ENCODE results near the gene AKR7A3. TPM values are rescaled to one million over a fixed set of nuclear protein-coding genes. Genes with fewer than 3 reads are reported as not detected.

The AKR7A3 gene
- total RNA-seq, 1 experiment from 2014 or later, result 1.5 TPM

DNA sequence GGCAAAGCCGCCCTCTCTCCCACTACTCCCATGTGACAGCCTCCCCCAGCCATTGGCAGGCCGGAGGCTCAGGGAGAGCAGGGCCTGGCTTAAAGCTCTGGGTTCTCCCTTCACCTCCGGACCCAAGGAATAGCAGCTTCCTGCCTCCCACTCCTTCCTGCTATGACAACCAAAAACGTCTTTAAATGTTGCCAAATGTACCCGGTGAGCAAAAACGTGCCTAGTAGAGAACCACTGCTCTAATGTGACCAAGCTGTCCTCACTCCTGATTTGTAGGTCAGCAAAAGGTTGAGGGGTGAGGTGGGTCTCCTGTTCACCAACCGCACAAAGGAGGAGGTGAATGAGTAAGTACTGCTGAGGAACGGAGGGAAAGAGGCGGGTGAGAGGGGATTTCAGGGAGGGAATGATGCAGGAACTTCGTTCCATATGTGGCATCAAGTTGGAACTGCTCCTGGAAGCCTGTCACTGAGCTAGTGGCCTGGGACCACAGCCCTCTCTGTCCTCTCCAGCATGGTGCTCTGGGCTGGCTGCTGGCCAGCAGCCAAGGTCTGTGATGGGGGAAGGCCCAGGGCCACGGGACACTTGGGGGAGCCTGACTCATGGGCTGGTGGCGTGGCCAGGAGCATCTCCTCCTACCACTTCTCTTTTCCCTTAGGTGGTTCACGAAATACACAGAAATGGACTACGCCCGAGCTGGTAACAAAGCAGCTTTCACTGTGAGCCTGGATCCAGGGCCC lies 31.2 kb downstream of the AKR7A3 start:
- CTCF ChIA-PET, result no interaction called here
- POLR2A ChIA-PET, result interaction anchor here (0.5 kb wide), 1 partner anchor 91 kb away, joined by 6 read pairs; no protein-coding TSS in a partner anchor
- TF ChIP-seq SMAD4 (CRISPR knock-in tag; IDR thresholded peaks at IDR 0.05), result no peak
- TF ChIP-seq, protein P1, sequence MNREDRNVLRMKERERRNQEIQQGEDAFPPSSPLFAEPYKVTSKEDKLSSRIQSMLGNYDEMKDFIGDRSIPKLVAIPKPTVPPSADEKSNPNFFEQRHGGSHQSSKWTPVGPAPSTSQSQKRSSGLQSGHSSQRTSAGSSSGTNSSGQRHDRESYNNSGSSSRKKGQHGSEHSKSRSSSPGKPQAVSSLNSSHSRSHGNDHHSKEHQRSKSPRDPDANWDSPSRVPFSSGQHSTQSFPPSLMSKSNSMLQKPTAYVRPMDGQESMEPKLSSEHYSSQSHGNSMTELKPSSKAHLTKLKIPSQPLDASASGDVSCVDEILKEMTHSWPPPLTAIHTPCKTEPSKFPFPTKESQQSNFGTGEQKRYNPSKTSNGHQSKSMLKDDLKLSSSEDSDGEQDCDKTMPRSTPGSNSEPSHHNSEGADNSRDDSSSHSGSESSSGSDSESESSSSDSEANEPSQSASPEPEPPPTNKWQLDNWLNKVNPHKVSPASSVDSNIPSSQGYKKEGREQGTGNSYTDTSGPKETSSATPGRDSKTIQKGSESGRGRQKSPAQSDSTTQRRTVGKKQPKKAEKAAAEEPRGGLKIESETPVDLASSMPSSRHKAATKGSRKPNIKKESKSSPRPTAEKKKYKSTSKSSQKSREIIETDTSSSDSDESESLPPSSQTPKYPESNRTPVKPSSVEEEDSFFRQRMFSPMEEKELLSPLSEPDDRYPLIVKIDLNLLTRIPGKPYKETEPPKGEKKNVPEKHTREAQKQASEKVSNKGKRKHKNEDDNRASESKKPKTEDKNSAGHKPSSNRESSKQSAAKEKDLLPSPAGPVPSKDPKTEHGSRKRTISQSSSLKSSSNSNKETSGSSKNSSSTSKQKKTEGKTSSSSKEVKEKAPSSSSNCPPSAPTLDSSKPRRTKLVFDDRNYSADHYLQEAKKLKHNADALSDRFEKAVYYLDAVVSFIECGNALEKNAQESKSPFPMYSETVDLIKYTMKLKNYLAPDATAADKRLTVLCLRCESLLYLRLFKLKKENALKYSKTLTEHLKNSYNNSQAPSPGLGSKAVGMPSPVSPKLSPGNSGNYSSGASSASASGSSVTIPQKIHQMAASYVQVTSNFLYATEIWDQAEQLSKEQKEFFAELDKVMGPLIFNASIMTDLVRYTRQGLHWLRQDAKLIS (CRISPR knock-in tag; IDR thresholded peaks at IDR 0.05; ENCODE audit: borderline replicate concordance), result no peak
- no peak for TF ChIP-seq PRRX2 (CRISPR knock-in tag; IDR thresholded peaks at IDR 0.05)
- TF ChIP-seq ZNF138 (CRISPR knock-in tag; conservative IDR thresholded peaks at IDR 0.05), result no peak
- TF ChIP-seq, protein P2, sequence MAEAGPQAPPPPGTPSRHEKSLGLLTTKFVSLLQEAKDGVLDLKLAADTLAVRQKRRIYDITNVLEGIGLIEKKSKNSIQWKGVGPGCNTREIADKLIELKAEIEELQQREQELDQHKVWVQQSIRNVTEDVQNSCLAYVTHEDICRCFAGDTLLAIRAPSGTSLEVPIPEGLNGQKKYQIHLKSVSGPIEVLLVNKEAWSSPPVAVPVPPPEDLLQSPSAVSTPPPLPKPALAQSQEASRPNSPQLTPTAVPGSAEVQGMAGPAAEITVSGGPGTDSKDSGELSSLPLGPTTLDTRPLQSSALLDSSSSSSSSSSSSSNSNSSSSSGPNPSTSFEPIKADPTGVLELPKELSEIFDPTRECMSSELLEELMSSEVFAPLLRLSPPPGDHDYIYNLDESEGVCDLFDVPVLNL (CRISPR knock-in tag; IDR thresholded peaks at IDR 0.05; ENCODE audit: borderline replicate concordance, low read depth), result no peak
- no peak for TF ChIP-seq SP1 (CRISPR knock-in tag; conservative IDR thresholded peaks at IDR 0.05)
- TF ChIP-seq, protein P3, sequence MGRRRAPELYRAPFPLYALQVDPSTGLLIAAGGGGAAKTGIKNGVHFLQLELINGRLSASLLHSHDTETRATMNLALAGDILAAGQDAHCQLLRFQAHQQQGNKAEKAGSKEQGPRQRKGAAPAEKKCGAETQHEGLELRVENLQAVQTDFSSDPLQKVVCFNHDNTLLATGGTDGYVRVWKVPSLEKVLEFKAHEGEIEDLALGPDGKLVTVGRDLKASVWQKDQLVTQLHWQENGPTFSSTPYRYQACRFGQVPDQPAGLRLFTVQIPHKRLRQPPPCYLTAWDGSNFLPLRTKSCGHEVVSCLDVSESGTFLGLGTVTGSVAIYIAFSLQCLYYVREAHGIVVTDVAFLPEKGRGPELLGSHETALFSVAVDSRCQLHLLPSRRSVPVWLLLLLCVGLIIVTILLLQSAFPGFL (CRISPR knock-in tag; IDR thresholded peaks at IDR 0.05; ENCODE audit: borderline replicate concordance), result no peak
- no peak for TF ChIP-seq CBFB (CRISPR knock-in tag; IDR thresholded peaks at IDR 0.05; ENCODE audit: low read depth)
- TF ChIP-seq ZNF423 (CRISPR knock-in tag; IDR thresholded peaks at IDR 0.05), result no peak
- no peak for TF ChIP-seq MXD4 (CRISPR knock-in tag; IDR thresholded peaks at IDR 0.05; ENCODE audit: borderline replicate concordance)
- TF ChIP-seq, protein P4, sequence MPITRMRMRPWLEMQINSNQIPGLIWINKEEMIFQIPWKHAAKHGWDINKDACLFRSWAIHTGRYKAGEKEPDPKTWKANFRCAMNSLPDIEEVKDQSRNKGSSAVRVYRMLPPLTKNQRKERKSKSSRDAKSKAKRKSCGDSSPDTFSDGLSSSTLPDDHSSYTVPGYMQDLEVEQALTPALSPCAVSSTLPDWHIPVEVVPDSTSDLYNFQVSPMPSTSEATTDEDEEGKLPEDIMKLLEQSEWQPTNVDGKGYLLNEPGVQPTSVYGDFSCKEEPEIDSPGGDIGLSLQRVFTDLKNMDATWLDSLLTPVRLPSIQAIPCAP (CRISPR knock-in tag; IDR thresholded peaks at IDR 0.05), result no peak
- TF ChIP-seq, protein P5, sequence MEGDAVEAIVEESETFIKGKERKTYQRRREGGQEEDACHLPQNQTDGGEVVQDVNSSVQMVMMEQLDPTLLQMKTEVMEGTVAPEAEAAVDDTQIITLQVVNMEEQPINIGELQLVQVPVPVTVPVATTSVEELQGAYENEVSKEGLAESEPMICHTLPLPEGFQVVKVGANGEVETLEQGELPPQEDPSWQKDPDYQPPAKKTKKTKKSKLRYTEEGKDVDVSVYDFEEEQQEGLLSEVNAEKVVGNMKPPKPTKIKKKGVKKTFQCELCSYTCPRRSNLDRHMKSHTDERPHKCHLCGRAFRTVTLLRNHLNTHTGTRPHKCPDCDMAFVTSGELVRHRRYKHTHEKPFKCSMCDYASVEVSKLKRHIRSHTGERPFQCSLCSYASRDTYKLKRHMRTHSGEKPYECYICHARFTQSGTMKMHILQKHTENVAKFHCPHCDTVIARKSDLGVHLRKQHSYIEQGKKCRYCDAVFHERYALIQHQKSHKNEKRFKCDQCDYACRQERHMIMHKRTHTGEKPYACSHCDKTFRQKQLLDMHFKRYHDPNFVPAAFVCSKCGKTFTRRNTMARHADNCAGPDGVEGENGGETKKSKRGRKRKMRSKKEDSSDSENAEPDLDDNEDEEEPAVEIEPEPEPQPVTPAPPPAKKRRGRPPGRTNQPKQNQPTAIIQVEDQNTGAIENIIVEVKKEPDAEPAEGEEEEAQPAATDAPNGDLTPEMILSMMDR (IDR thresholded peaks at IDR 0.05), result no peak
- TF ChIP-seq TEAD1 (CRISPR knock-in tag; IDR thresholded peaks at IDR 0.05), result no peak
- TF ChIP-seq, protein P6, sequence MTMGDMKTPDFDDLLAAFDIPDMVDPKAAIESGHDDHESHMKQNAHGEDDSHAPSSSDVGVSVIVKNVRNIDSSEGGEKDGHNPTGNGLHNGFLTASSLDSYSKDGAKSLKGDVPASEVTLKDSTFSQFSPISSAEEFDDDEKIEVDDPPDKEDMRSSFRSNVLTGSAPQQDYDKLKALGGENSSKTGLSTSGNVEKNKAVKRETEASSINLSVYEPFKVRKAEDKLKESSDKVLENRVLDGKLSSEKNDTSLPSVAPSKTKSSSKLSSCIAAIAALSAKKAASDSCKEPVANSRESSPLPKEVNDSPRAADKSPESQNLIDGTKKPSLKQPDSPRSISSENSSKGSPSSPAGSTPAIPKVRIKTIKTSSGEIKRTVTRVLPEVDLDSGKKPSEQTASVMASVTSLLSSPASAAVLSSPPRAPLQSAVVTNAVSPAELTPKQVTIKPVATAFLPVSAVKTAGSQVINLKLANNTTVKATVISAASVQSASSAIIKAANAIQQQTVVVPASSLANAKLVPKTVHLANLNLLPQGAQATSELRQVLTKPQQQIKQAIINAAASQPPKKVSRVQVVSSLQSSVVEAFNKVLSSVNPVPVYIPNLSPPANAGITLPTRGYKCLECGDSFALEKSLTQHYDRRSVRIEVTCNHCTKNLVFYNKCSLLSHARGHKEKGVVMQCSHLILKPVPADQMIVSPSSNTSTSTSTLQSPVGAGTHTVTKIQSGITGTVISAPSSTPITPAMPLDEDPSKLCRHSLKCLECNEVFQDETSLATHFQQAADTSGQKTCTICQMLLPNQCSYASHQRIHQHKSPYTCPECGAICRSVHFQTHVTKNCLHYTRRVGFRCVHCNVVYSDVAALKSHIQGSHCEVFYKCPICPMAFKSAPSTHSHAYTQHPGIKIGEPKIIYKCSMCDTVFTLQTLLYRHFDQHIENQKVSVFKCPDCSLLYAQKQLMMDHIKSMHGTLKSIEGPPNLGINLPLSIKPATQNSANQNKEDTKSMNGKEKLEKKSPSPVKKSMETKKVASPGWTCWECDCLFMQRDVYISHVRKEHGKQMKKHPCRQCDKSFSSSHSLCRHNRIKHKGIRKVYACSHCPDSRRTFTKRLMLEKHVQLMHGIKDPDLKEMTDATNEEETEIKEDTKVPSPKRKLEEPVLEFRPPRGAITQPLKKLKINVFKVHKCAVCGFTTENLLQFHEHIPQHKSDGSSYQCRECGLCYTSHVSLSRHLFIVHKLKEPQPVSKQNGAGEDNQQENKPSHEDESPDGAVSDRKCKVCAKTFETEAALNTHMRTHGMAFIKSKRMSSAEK (CRISPR knock-in tag; IDR thresholded peaks at IDR 0.05; ENCODE audit: borderline replicate concordance), result no peak
- no peak for TF ChIP-seq ZNF396 (CRISPR knock-in tag; IDR thresholded peaks at IDR 0.05; ENCODE audit: borderline replicate concordance)
- TF ChIP-seq, protein P7, sequence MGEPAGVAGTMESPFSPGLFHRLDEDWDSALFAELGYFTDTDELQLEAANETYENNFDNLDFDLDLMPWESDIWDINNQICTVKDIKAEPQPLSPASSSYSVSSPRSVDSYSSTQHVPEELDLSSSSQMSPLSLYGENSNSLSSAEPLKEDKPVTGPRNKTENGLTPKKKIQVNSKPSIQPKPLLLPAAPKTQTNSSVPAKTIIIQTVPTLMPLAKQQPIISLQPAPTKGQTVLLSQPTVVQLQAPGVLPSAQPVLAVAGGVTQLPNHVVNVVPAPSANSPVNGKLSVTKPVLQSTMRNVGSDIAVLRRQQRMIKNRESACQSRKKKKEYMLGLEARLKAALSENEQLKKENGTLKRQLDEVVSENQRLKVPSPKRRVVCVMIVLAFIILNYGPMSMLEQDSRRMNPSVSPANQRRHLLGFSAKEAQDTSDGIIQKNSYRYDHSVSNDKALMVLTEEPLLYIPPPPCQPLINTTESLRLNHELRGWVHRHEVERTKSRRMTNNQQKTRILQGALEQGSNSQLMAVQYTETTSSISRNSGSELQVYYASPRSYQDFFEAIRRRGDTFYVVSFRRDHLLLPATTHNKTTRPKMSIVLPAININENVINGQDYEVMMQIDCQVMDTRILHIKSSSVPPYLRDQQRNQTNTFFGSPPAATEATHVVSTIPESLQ (CRISPR knock-in tag; IDR thresholded peaks at IDR 0.05), result no peak
- TF ChIP-seq, protein P8, sequence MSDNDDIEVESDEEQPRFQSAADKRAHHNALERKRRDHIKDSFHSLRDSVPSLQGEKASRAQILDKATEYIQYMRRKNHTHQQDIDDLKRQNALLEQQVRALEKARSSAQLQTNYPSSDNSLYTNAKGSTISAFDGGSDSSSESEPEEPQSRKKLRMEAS (CRISPR knock-in tag; IDR thresholded peaks at IDR 0.05), result no peak
- TF ChIP-seq, protein P9, sequence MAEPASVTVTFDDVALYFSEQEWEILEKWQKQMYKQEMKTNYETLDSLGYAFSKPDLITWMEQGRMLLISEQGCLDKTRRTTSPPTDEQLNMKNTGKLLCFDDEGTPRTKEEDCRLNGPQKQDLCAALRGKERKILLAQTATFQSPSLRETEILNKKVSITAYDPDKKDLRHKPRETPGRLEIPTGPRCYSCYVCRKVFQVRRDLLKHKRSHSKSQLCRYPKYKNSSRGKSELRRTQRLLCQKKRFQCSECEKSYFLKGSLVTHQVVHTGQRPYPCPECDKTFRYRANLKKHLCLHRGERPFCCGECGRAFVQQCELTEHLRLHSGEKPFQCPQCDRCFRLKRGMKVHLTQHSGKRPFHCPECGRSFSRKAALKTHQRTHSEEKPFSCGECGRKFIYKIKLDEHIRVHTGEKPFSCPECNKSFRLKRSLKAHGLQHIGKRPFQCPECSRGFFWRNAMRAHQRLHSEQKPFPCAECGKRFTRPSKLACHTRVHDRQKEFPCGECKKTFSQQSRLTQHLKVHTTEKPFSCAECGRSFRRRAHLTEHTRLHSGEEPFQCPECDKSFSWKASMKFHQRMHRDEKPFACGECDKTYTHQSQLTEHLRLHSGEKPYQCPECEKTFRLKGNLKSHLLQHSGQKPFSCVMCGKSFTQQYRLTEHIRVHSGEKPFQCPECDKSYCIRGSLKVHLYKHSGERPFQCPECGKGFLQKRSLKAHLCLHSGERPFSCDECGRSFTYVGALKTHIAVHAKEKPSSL (CRISPR knock-in tag; conservative IDR thresholded peaks at IDR 0.05), result no peak

More for the DNA sequence above, 31.2 kb downstream of the AKR7A3 start:
- Mint-ChIP-seq H3K36me3 (peaks cover 51% of the 10 kb centered on the region), H3K9me3 (no peaks in the 10 kb centered on the region), H3K4me1 (peaks cover 13% of the 10 kb centered on the region), H3K27ac (no peak overlapping the region), H3K4me3 (no peak overlapping the region), H3K27me3 (ENCODE audit: low read depth) (no peaks in the 10 kb centered on the region)
- ATAC-seq, result no peak
- no peak for DNase-seq (ENCODE audit: low spot score)
